H9 (cell line): ENCODE measurements around the gene MOB3B. TPM values are rescaled to one million over a fixed set of nuclear protein-coding genes. Genes with fewer than 3 reads are reported as not detected.

ENCODE experiments used
- DNase-seq: peaks from one replicate; pipeline ENCODE4 v3.0.0-alpha.2; 2017
- H2AFZ ChIP-seq: one replicate; pipeline ENCODE4 v1.6.1; 2013; ENCODE audit warnings: mild to moderate bottlenecking, low read length, control low read depth, moderate library complexity
- H2AK5ac ChIP-seq: 2 replicates; pipeline ENCODE4 v1.6.1; 2013; ENCODE audit warnings: low read length, control low read depth, mixed read lengths; ENCODE audit not compliant: insufficient read length
- H2BK120ac ChIP-seq: one replicate; pipeline ENCODE4 v1.6.1; 2013; ENCODE audit warnings: low read depth, mild to moderate bottlenecking, low read length, control low read depth, inconsistent platforms; ENCODE audit not compliant: poor library complexity, severe bottlenecking
- H2BK12ac ChIP-seq: 2 replicates; pipeline ENCODE4 v1.6.1; 2013; ENCODE audit warnings: low read length, control low read depth, mixed read lengths, low read depth; ENCODE audit not compliant: insufficient read length
- H2BK15ac ChIP-seq: 2 replicates; pipeline ENCODE4 v1.6.1; 2013; ENCODE audit warnings: low read depth, low read length, control low read depth
- H2BK20ac ChIP-seq: one replicate; pipeline ENCODE4 v1.6.1; 2013; ENCODE audit warnings: low read depth, mild to moderate bottlenecking, low read length, control low read depth, inconsistent platforms; ENCODE audit not compliant: poor library complexity, severe bottlenecking
- H2BK5ac ChIP-seq: 2 replicates; pipeline ENCODE4 v1.6.1; 2013; ENCODE audit warnings: low read length, control low read depth, mixed read lengths; ENCODE audit not compliant: insufficient read length
- H3K14ac ChIP-seq: 2 replicates; pipeline ENCODE4 v1.6.1; 2013; ENCODE audit warnings: low read length, control low read depth; ENCODE audit not compliant: insufficient read depth
- H3K18ac ChIP-seq: 2 replicates; pipeline ENCODE4 v1.6.1; 2013; ENCODE audit warnings: low read depth, mild to moderate bottlenecking, mixed read lengths, low read length, control low read depth; ENCODE audit not compliant: insufficient read length
- H3K23ac ChIP-seq: 2 replicates; pipeline ENCODE4 v1.6.1; 2013; ENCODE audit warnings: low read length, control low read depth, mixed read lengths, low read depth; ENCODE audit not compliant: insufficient read length
- H3K23me2 ChIP-seq: 2 replicates; pipeline ENCODE4 v1.6.1; 2013; ENCODE audit warnings: low read depth, mild to moderate bottlenecking, mixed read lengths, low read length, control low read depth; ENCODE audit not compliant: insufficient read length, poor library complexity, severe bottlenecking
- H3K27ac ChIP-seq: 2 replicates; pipeline ENCODE4 v1.5.1; 2013; ENCODE audit warnings: low read length, control low read depth, mixed read lengths, low read depth; ENCODE audit not compliant: insufficient read length
- H3K27me3 ChIP-seq: 2 replicates; pipeline ENCODE4 v1.6.1; 2013; ENCODE audit warnings: low read length, control low read depth, inconsistent platforms; ENCODE audit not compliant: insufficient read depth
- H3K4ac ChIP-seq: 2 replicates; pipeline ENCODE4 v1.6.1; 2013; ENCODE audit warnings: low read depth, mild to moderate bottlenecking, control low read depth, inconsistent platforms, low read length, moderate library complexity
- H3K4me1 ChIP-seq: 2 replicates; pipeline ENCODE4 v1.6.1; 2013; ENCODE audit warnings: low read length, control low read depth, inconsistent platforms; ENCODE audit not compliant: insufficient read depth
- H3K4me2 ChIP-seq: 2 replicates; pipeline ENCODE4 v1.6.1; 2013; ENCODE audit warnings: low read length, control low read depth, mixed read lengths; ENCODE audit not compliant: insufficient read length, insufficient read depth
- H3K56ac ChIP-seq: 2 replicates; pipeline ENCODE4 v1.6.1; 2013; ENCODE audit warnings: low read depth, mild to moderate bottlenecking, mixed read lengths, low read length, control low read depth; ENCODE audit not compliant: insufficient read length
- H3K79me1 ChIP-seq: 2 replicates; pipeline ENCODE4 v1.6.1; 2013; ENCODE audit warnings: low read depth, mild to moderate bottlenecking, moderate library complexity, low read length, control low read depth, inconsistent platforms; ENCODE audit not compliant: insufficient read depth, poor library complexity, severe bottlenecking
- H3K79me2 ChIP-seq: 2 replicates; pipeline ENCODE4 v1.6.1; 2013; ENCODE audit warnings: low read length, control low read depth, inconsistent platforms; ENCODE audit not compliant: insufficient read depth
- H3K9ac ChIP-seq: 2 replicates; pipeline ENCODE4 v1.6.1; 2013; ENCODE audit warnings: low read length, control low read depth, mixed read lengths; ENCODE audit not compliant: insufficient read length; ENCODE audit errors: extremely low read depth
- H3K9me3 ChIP-seq: one replicate; pipeline ENCODE4 v1.6.1; 2013; ENCODE audit warnings: low read depth, low read length, inconsistent platforms; ENCODE audit not compliant: control insufficient read depth
- H3T11ph ChIP-seq: one replicate; pipeline ENCODE4 v1.6.1; 2013; ENCODE audit warnings: mild to moderate bottlenecking, low read length, control low read depth, inconsistent platforms
- H4K20me1 ChIP-seq: one replicate; pipeline ENCODE4 v1.6.1; 2013; ENCODE audit not compliant: control insufficient read depth, insufficient read length, insufficient read depth
- H4K5ac ChIP-seq: 2 replicates; pipeline ENCODE4 v1.6.1; 2013; ENCODE audit warnings: low read depth, mild to moderate bottlenecking, mixed read lengths, low read length, control low read depth; ENCODE audit not compliant: insufficient read length
- H4K8ac ChIP-seq: replicated peaks from 2 replicates; pipeline ENCODE4 v1.6.1; 2013; ENCODE audit warnings: low read length, control low read depth, mixed read lengths, low read depth; ENCODE audit not compliant: insufficient read length
- H4K91ac ChIP-seq: 2 replicates; pipeline ENCODE4 v1.6.1; 2013; ENCODE audit warnings: low read depth, mild to moderate bottlenecking, moderate library complexity, mixed read lengths, low read length, control low read depth; ENCODE audit not compliant: insufficient read length
- H3K27ac Mint-ChIP-seq, 3 experiments: 2 replicates in 2 of 3; 3 replicates in 1 of 3; pipeline ENCODE4 v1.8.0; 2020 to 2021; ENCODE audit warnings: mixed read lengths in 3 of 3, mild to moderate bottlenecking in 1 of 3, moderate library complexity in 1 of 3
- H3K27me3 Mint-ChIP-seq: 2 replicates; pipeline ENCODE4 v1.8.0; 2021; ENCODE audit warnings: low read depth, mild to moderate bottlenecking, moderate library complexity, mixed read lengths
- H3K36me3 Mint-ChIP-seq, 3 experiments: 2 replicates in 2 of 3; 3 replicates in 1 of 3; pipeline ENCODE4 v1.8.0; 2020 to 2021; ENCODE audit warnings: low read depth in 3 of 3, mixed read lengths in 3 of 3; ENCODE audit not compliant: insufficient read depth in 1 of 3
- H3K4me1 Mint-ChIP-seq, 2 experiments: 2 replicates each; pipeline ENCODE4 v1.8.0; 2020; ENCODE audit warnings: mixed read lengths in 2 of 2
- H3K4me3 Mint-ChIP-seq, 2 experiments: 2 replicates in 1 of 2; 3 replicates in 1 of 2; pipeline ENCODE4 v1.8.0; 2020 to 2021; ENCODE audit warnings: mild to moderate bottlenecking in 2 of 2, mixed read lengths in 2 of 2, moderate library complexity in 1 of 2
- H3K9me3 Mint-ChIP-seq, 2 experiments: 2 replicates in 1 of 2; 3 replicates in 1 of 2; pipeline ENCODE4 v1.8.0; 2020; ENCODE audit warnings: mild to moderate bottlenecking in 2 of 2, mixed read lengths in 2 of 2, moderate library complexity in 1 of 2
- WGBS: extraction: QIAGEN DNeasy Blood & Tissue Kit; methylation state at CpG from one replicate; pipeline ENCODE4 v1.1.7; 2013; ENCODE audit warnings: missing lambda C conversion rate, low lambda C conversion rate, mixed read lengths; ENCODE audit not compliant: insufficient read length; ENCODE audit errors: extremely low coverage; 5-methylcytosine and 5-hydroxymethylcytosine counted together
- total RNA-seq: library from RNA; stranded (reverse); gene quantifications from 2 replicates; pipeline ENCODE4 v1.2.1, GENCODE V29; 2021
- TF ChIP-seq, protein P1 (sequence below): fragments of 200-600 bp; sonication (generic); conservative IDR thresholded peaks from 3 replicates; pipeline ENCODE4 v1.8.0; 2021; ENCODE audit warnings: antibody characterized with exemption, mild to moderate bottlenecking

MOB3B gene
- total RNA-seq, 1 experiment from 2014 or later, result 9.8 TPM

- no peak overlapping the region for H3K4me3 Mint-ChIP-seq
- Histone ChIP-seq H3K79me2 (no peaks in the 10 kb centered on the region), H2BK120ac (no peak overlapping the region), H3K27ac (no peak overlapping the region), H3K4ac (no peak overlapping the region), H2BK20ac (no peak overlapping the region), H3K4me1 (peaks cover 14% of the 10 kb centered on the region; the same call in 1 of the 2 replicates), H2AK5ac (no peak overlapping the region), H2AFZ (no peak overlapping the region), H2BK12ac (no peak overlapping the region), H4K8ac (no peak overlapping the region), H2BK5ac (no peak overlapping the region), H3K4me2 (no peak overlapping the region), H3K18ac (no peak overlapping the region), H3K79me1 (no peaks in the 10 kb centered on the region), H3K23me2 (no peaks in the 10 kb centered on the region), H4K5ac (no peak overlapping the region), H3K56ac (no peak overlapping the region), H3T11ph (no peak overlapping the region), H2BK15ac (no peak overlapping the region), H3K27me3 (no peaks in the 10 kb centered on the region; the same call in 1 of the 2 replicates), H3K23ac (no peak overlapping the region), H4K91ac (no peak overlapping the region), H3K9ac (no peak overlapping the region), H3K14ac (no peak overlapping the region), H4K20me1 (no peaks in the 10 kb centered on the region), H3K9me3 (no peaks in the 10 kb centered on the region)
- no peaks in the 10 kb centered on the region for H3K27me3 Mint-ChIP-seq
- H3K27ac Mint-ChIP-seq, result peak overlapping the region in 2 of 3 experiments; percentile 66 to 91; a peak in 1 of 7 replicates
- TF ChIP-seq, protein P1, sequence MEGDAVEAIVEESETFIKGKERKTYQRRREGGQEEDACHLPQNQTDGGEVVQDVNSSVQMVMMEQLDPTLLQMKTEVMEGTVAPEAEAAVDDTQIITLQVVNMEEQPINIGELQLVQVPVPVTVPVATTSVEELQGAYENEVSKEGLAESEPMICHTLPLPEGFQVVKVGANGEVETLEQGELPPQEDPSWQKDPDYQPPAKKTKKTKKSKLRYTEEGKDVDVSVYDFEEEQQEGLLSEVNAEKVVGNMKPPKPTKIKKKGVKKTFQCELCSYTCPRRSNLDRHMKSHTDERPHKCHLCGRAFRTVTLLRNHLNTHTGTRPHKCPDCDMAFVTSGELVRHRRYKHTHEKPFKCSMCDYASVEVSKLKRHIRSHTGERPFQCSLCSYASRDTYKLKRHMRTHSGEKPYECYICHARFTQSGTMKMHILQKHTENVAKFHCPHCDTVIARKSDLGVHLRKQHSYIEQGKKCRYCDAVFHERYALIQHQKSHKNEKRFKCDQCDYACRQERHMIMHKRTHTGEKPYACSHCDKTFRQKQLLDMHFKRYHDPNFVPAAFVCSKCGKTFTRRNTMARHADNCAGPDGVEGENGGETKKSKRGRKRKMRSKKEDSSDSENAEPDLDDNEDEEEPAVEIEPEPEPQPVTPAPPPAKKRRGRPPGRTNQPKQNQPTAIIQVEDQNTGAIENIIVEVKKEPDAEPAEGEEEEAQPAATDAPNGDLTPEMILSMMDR, result no peak
- peaks cover 0 to 8% (median 4%) of the 10 kb centered on the region in 3 experiments; a peak in 5 of 7 replicates for H3K36me3 Mint-ChIP-seq
- WGBS, result no CpG with 5 or more reads among the region's 5 CpGs
- no peak for DNase-seq
- H3K9me3 Mint-ChIP-seq, result no peaks in the 10 kb centered on the region
- H3K4me1 Mint-ChIP-seq, result peaks cover 31% of the 10 kb centered on the region in 2 experiments
These were observed 180.6 kb downstream of the MOB3B start for GRCh38 chr9:27348785-27349697.
